CD14-positive monocyte (primary cell): ENCODE measurements around the gene POLR2H. TPM values are rescaled to one million over a fixed set of nuclear protein-coding genes. Genes with fewer than 3 reads are reported as not detected.

Experiments
- DNase-seq, 3 donors: peaks; one replicate each; pipeline ENCODE4 v3.0.0-alpha.2; 2011 to 2022
- H2AFZ ChIP-seq: 2 replicates; pipeline ENCODE4 v1.6.0; 2012; ENCODE audit warnings: mild to moderate bottlenecking, low read depth, low read length, inconsistent platforms; ENCODE audit not compliant: insufficient read depth, poor library complexity, severe bottlenecking
- H3K27ac ChIP-seq, 2 donors: 1 replicate in 1 of 2; 2 replicates in 1 of 2; pipeline ENCODE4 v1.5.1; 2012 to 2013; ENCODE audit warnings: low read length in 2 of 2, control low read depth in 1 of 2, inconsistent platforms in 1 of 2, low read depth in 1 of 2, mild to moderate bottlenecking in 1 of 2
- H3K27me3 ChIP-seq, 2 donors: one replicate each; pipeline versions ENCODE4 v1.6.0 to v1.6.1; 2011 to 2013; ENCODE audit warnings: low read length in 2 of 2; ENCODE audit not compliant: control insufficient read depth in 2 of 2, insufficient read depth in 2 of 2
- H3K36me3 ChIP-seq, 2 donors: replicated peaks in 1 of 2; 1 replicate in 1 of 2; 2 replicates in 1 of 2; pipeline versions ENCODE4 v1.5.1 to v1.6.1; 2012 to 2013; ENCODE audit warnings: low read length in 2 of 2, control low read depth in 1 of 2, inconsistent platforms in 1 of 2, mild to moderate bottlenecking in 1 of 2; ENCODE audit not compliant: insufficient read depth in 2 of 2, control insufficient read depth in 1 of 2
- H3K4me1 ChIP-seq, 2 donors: 1 replicate in 1 of 2; 2 replicates in 1 of 2; pipeline versions ENCODE4 v1.5.1 to v1.6.1; 2012 to 2013; ENCODE audit warnings: low read length in 2 of 2, control low read depth in 1 of 2, inconsistent platforms in 1 of 2, mild to moderate bottlenecking in 1 of 2, moderate library complexity in 1 of 2; ENCODE audit not compliant: insufficient read depth in 2 of 2, control insufficient read depth in 1 of 2
- H3K4me2 ChIP-seq: replicated peaks from 2 replicates; pipeline ENCODE3; 2012; ENCODE audit warnings: low read length, moderate library complexity, mild to moderate bottlenecking; ENCODE audit not compliant: poor library complexity, severe bottlenecking; ENCODE audit errors: extremely low read depth
- H3K4me3 ChIP-seq, 3 experiments: fragments of 200-600 bp in 1 of 3; sonication (generic) in 1 of 3; replicated peaks in 1 of 3; 1 replicate in 2 of 3; 2 replicates in 1 of 3; pipeline ENCODE4 v1.5.1; 2011 to 2013; ENCODE audit warnings: low read length in 3 of 3, mild to moderate bottlenecking in 3 of 3, control low read depth in 2 of 3, low read depth in 2 of 3, inconsistent platforms in 1 of 3, moderate library complexity in 1 of 3
- H3K79me2 ChIP-seq: 2 replicates; pipeline ENCODE4 v1.6.0; 2012; ENCODE audit warnings: mild to moderate bottlenecking, control low read depth, inconsistent platforms, low read length, moderate library complexity; ENCODE audit not compliant: insufficient read depth
- H3K9ac ChIP-seq: 2 replicates; pipeline ENCODE4 v1.6.0; 2017; ENCODE audit warnings: low read length, mild to moderate bottlenecking; ENCODE audit not compliant: insufficient read depth, poor library complexity, severe bottlenecking
- H3K9me3 ChIP-seq, 2 donors: replicated peaks in 1 of 2; 1 replicate in 1 of 2; 2 replicates in 1 of 2; pipeline versions ENCODE4 v1.5.1 to v1.6.1; 2012 to 2013; ENCODE audit warnings: low read length in 2 of 2, control low read depth in 1 of 2; ENCODE audit not compliant: control insufficient read depth in 1 of 2, insufficient read depth in 1 of 2
- H4K20me1 ChIP-seq: 2 replicates; pipeline ENCODE4 v1.6.0; 2012; ENCODE audit warnings: mild to moderate bottlenecking, low read length, control low read depth, moderate library complexity; ENCODE audit not compliant: insufficient read depth
- H3K27ac Mint-ChIP-seq, 7 donors: one replicate each; pipeline ENCODE4 v1.8.0; 2020; ENCODE audit warnings: mild to moderate bottlenecking in 7 of 7, mixed read lengths in 7 of 7, moderate library complexity in 6 of 7, inconsistent platforms in 2 of 7
- H3K27me3 Mint-ChIP-seq, 3 donors: one replicate each; pipeline ENCODE4 v1.8.0; 2021 to 2022; ENCODE audit warnings: low read depth in 3 of 3, mild to moderate bottlenecking in 3 of 3, mixed read lengths in 3 of 3, moderate library complexity in 3 of 3, inconsistent platforms in 1 of 3
- H3K36me3 Mint-ChIP-seq, 2 donors: one replicate each; pipeline ENCODE4 v1.8.0; 2020; ENCODE audit warnings: mixed read lengths in 2 of 2, inconsistent platforms in 1 of 2, mild to moderate bottlenecking in 1 of 2
- H3K4me1 Mint-ChIP-seq: one replicate; pipeline ENCODE4 v1.8.0; 2020; ENCODE audit warnings: mild to moderate bottlenecking, mixed read lengths
- H3K4me3 Mint-ChIP-seq, 2 donors: one replicate each; pipeline ENCODE4 v1.8.0; 2020; ENCODE audit warnings: mild to moderate bottlenecking in 2 of 2, mixed read lengths in 2 of 2, moderate library complexity in 1 of 2
- H3K9me3 Mint-ChIP-seq, 7 donors: one replicate each; pipeline ENCODE4 v1.8.0; 2020 to 2022; ENCODE audit warnings: mixed read lengths in 7 of 7, mild to moderate bottlenecking in 6 of 7, moderate library complexity in 6 of 7, inconsistent platforms in 2 of 7
- CTCF ChIP-seq: fragments of 200-600 bp; IDR thresholded peaks from one replicate; pipeline ENCODE4 v1.8.0; 2022; ENCODE audit warnings: antibody characterized with exemption, mild to moderate bottlenecking
- WGBS: methylation state at CpG from one replicate; pipeline ENCODE4 v1.1.5; 2013; ENCODE audit warnings: missing lambda C conversion rate; ENCODE audit not compliant: insufficient coverage; 5-methylcytosine and 5-hydroxymethylcytosine counted together
- intact Hi-C, 2 donors: fragments of 100-400 bp; cut with micrococcal nuclease; formaldehyde crosslinking; loops; one replicate each; pipeline versions ENCODE4 v1.15.0 to v1.15.1; 2023
- polyA plus RNA-seq, 3 donors: library from polyadenylated mRNA; depleted of rRNA in 1 of 3; unstranded in 2 of 3; stranded (reverse) in 1 of 3; fragments of 300-500 nt in 2 of 3; fragments of >200 nt in 1 of 3; fragmentation: Illumina TruSeq in 2 of 3; gene quantifications; 1 replicate in 2 of 3; 2 replicates in 1 of 3; pipeline ENCODE4 v1.2.3, GENCODE V29; 2012 to 2021

Gene POLR2H
- polyA plus RNA-seq, 3 donors, result 21.7 to 67.3 (median 24.6) TPM

GRCh38 chr3:184358921-184359350 lies 2.6 kb upstream of the POLR2H start:
- Histone ChIP-seq H3K9me3 (no peaks in the 10 kb centered on the region), H3K79me2 (peaks cover 7% of the 10 kb centered on the region), H3K4me3 (no peak overlapping the region), H3K27me3 (peaks cover 0 to 12% of the 10 kb centered on the region in 2 donors), H3K9ac (no peak overlapping the region), H3K36me3 (no peaks in the 10 kb centered on the region), H3K27ac (no peak overlapping the region), H3K4me1 (peaks cover 19 to 29% of the 10 kb centered on the region in 2 donors), H3K4me2 (no peak overlapping the region), H2AFZ (no peak overlapping the region), H4K20me1 (no peaks in the 10 kb centered on the region)
- TF ChIP-seq CTCF, result no peak
- Mint-ChIP-seq H3K36me3 (no peaks in the 10 kb centered on the region), H3K27me3 (peaks cover 14 to 15% (median 15%) of the 10 kb centered on the region in 3 donors), H3K27ac (no peak overlapping the region), H3K9me3 (peaks cover 0 to 2% (median 0%) of the 10 kb centered on the region in 7 donors), H3K4me1 (peaks cover 15% of the 10 kb centered on the region), H3K4me3 (no peak overlapping the region)
- WGBS, result 79% methylated on average over 5 of the region's 14 CpGs
- no peak for DNase-seq
- intact Hi-C loops, result no loop called here

GRCh38 chr3:184359610-184360009 lies 1.9 kb upstream of the POLR2H start:
- H3K4me3 ChIP-seq, result no peak overlapping the region
- peaks cover 0 to 2% (median 0%) of the 10 kb centered on the region in 7 donors for H3K9me3 Mint-ChIP-seq
- H3K27ac Mint-ChIP-seq, result no peak overlapping the region
- peaks cover 21 to 36% of the 10 kb centered on the region in 2 donors for H3K4me1 ChIP-seq
- peaks cover 13% of the 10 kb centered on the region for H3K79me2 ChIP-seq
- H3K4me3 Mint-ChIP-seq, result no peak overlapping the region
- H3K9ac ChIP-seq, result no peak overlapping the region
- intact Hi-C loops, result no loop called here
- peaks cover 0 to under 1% of the 10 kb centered on the region in 2 donors for H3K36me3 ChIP-seq
- no peaks in the 10 kb centered on the region for H4K20me1 ChIP-seq
- no peak overlapping the region for H2AFZ ChIP-seq
- DNase-seq, result no peak
- H3K4me2 ChIP-seq, result no peak overlapping the region
- WGBS, result 97% methylated on average over 5 of the region's 9 CpGs
- peaks cover 0 to 12% of the 10 kb centered on the region in 2 donors for H3K27me3 ChIP-seq
- peaks cover 14 to 15% (median 15%) of the 10 kb centered on the region in 3 donors for H3K27me3 Mint-ChIP-seq
- no peaks in the 10 kb centered on the region for H3K9me3 ChIP-seq
- peaks cover 22% of the 10 kb centered on the region for H3K4me1 Mint-ChIP-seq
- no peak overlapping the region for H3K27ac ChIP-seq
- peaks cover 0 to 1% of the 10 kb centered on the region in 2 donors for H3K36me3 Mint-ChIP-seq
- TF ChIP-seq CTCF, result no peak
